ENCODE measurements around the gene SDS. TPM values are rescaled to one million over a fixed set of nuclear protein-coding genes. Genes with fewer than 3 reads are reported as not detected.

SDS gene
- total and polyA plus RNA-seq, 2 donors (not counting 1 experiment from before 2014, with no cell fraction given) = 0.09 TPM; not detected in 1

- no peak overlapping the region for H3K9ac ChIP-seq (ENCODE audit: low read length)
- H4K20me1 ChIP-seq (ENCODE audit: control insufficient read depth, insufficient read depth, low read length, poor library complexity, severe bottlenecking) = no peaks in the 10 kb centered on the region
- no peak for TF ChIP-seq EZH2 (IDR thresholded peaks at IDR 0.05; ENCODE audit: borderline replicate concordance, insufficient read depth, low read depth, low read length, poor library complexity, severe bottlenecking)
- no peak for TF ChIP-seq CTCF (IDR thresholded peaks at IDR 0.05)
- Mint-ChIP-seq H3K4me3 (no peak overlapping the region), H3K27me3 (no peaks in the 10 kb centered on the region), H3K9me3 (ENCODE audit: insufficient read depth) (no peaks in the 10 kb centered on the region), H3K4me1 (peaks cover 9% of the 10 kb centered on the region), H3K27ac (no peak overlapping the region)
- H3K36me3 ChIP-seq (replicated peaks in 1 of 2; ENCODE audit: control extremely low read depth in 1 of 2, control insufficient read depth in 1 of 2, extremely low read depth in 1 of 2, insufficient read depth in 2 of 2, low read length in 1 of 2) = peaks cover 0 to 11% of the 10 kb centered on the region in 2 experiments
- peaks cover 0 to 7% of the 10 kb centered on the region in 2 donors for H3K4me1 ChIP-seq (ENCODE audit: control insufficient read depth in 2 of 2, insufficient read depth in 2 of 2, low read length in 2 of 2)
- intact Hi-C loops (cut with micrococcal nuclease) = no loop called here
- peaks cover 0 to 3% (median 0%) of the 10 kb centered on the region in 3 donors for H3K9me3 ChIP-seq (ENCODE audit: control extremely low read depth in 1 of 3, control insufficient read depth in 2 of 3, insufficient read depth in 1 of 3, low read length in 2 of 3)
- ChIA-PET POLR2A (interaction anchor here (0.6 kb wide), 1 partner anchor 220 kb away, joined by 6 read pairs; no protein-coding TSS in a partner anchor), CTCF (interaction anchor here (1.5 kb wide), 1 partner anchor 9 kb away, joined by 3 read pairs; no protein-coding TSS in a partner anchor)
- H3K4me2 ChIP-seq (replicated peaks; ENCODE audit: low read depth, low read length, poor library complexity, severe bottlenecking) = no peak overlapping the region
- DNase-seq = no peak
- WGBS (ENCODE audit: insufficient coverage) = 59% methylated on average over 4 of the region's 7 CpGs
- H3K4me3 ChIP-seq (ENCODE audit: control extremely low read depth in 1 of 5, extremely low read depth in 1 of 5, insufficient read depth in 1 of 5, low read depth in 2 of 5, low read length in 4 of 5) = no peak overlapping the region
- no peaks in the 10 kb centered on the region for H3K27me3 ChIP-seq (replicated peaks in 1 of 4; ENCODE audit: control extremely low read depth in 1 of 4, control insufficient read depth in 3 of 4, insufficient read depth in 4 of 4, low read length in 3 of 4)
- no peaks in the 10 kb centered on the region for H3K79me2 ChIP-seq (ENCODE audit: control insufficient read depth, insufficient read depth, low read length)
- H2AFZ ChIP-seq (ENCODE audit: insufficient read depth, low read depth, low read length, poor library complexity, severe bottlenecking) = no peak overlapping the region
- no peak for ATAC-seq (ENCODE audit: low read depth)
- H3K27ac ChIP-seq (ENCODE audit: low read length in 2 of 2) = no peak overlapping the region
These were observed 32.6 kb downstream of the SDS start for GRCh38 chr12:113370923-113371682.

- no peak for ATAC-seq (ENCODE audit: low read depth)
- peaks cover 0 to 7% of the 10 kb centered on the region in 2 donors for H3K4me1 ChIP-seq (ENCODE audit: control insufficient read depth in 2 of 2, insufficient read depth in 2 of 2, low read length in 2 of 2)
These were observed 34.2 kb downstream of the SDS start for GRCh38 chr12:113369391-113369985.

More at GRCh38 chr12:113369391-113369985, 34.2 kb downstream of the SDS start:
- TF ChIP-seq CTCF (IDR thresholded peaks at IDR 0.05) (no peak), EZH2 (IDR thresholded peaks at IDR 0.05; ENCODE audit: borderline replicate concordance, insufficient read depth, low read depth, low read length, poor library complexity, severe bottlenecking) (no peak)
- Histone ChIP-seq H3K9ac (ENCODE audit: low read length) (no peak overlapping the region), H3K79me2 (ENCODE audit: control insufficient read depth, insufficient read depth, low read length) (no peaks in the 10 kb centered on the region), H3K36me3 (replicated peaks in 1 of 2; ENCODE audit: control extremely low read depth in 1 of 2, control insufficient read depth in 1 of 2, extremely low read depth in 1 of 2, insufficient read depth in 2 of 2, low read length in 1 of 2) (peaks cover 0 to 6% of the 10 kb centered on the region in 2 experiments), H4K20me1 (ENCODE audit: control insufficient read depth, insufficient read depth, low read length, poor library complexity, severe bottlenecking) (no peaks in the 10 kb centered on the region), H3K4me2 (replicated peaks; ENCODE audit: low read depth, low read length, poor library complexity, severe bottlenecking) (no peak overlapping the region), H3K4me3 (ENCODE audit: control extremely low read depth in 1 of 5, extremely low read depth in 1 of 5, insufficient read depth in 1 of 5, low read depth in 2 of 5, low read length in 4 of 5) (no peak overlapping the region), H3K9me3 (ENCODE audit: control extremely low read depth in 1 of 3, control insufficient read depth in 2 of 3, insufficient read depth in 1 of 3, low read length in 2 of 3) (no peaks in the 10 kb centered on the region), H3K27me3 (replicated peaks in 1 of 4; ENCODE audit: control extremely low read depth in 1 of 4, control insufficient read depth in 3 of 4, insufficient read depth in 4 of 4, low read length in 3 of 4) (no peaks in the 10 kb centered on the region), H2AFZ (ENCODE audit: insufficient read depth, low read depth, low read length, poor library complexity, severe bottlenecking) (no peak overlapping the region), H3K27ac (ENCODE audit: low read length in 2 of 2) (no peak overlapping the region)
- Mint-ChIP-seq H3K27me3 (no peaks in the 10 kb centered on the region), H3K4me1 (peaks cover 9% of the 10 kb centered on the region), H3K27ac (no peak overlapping the region), H3K4me3 (no peak overlapping the region), H3K9me3 (ENCODE audit: insufficient read depth) (no peaks in the 10 kb centered on the region)
- DNase-seq = no peak
- intact Hi-C loops (cut with micrococcal nuclease) = no loop called here
- WGBS (ENCODE audit: insufficient coverage) = no CpG with 5 or more reads among the region's 6 CpGs
- POLR2A ChIA-PET = no interaction called here
- CTCF ChIA-PET = no interaction called here

Measured in B cell (primary cell).